Vagina (tissue), 2 donors: ENCODE data around the gene SAP30L. TPM values are rescaled to one million over a fixed set of nuclear protein-coding genes. Genes with fewer than 3 reads are reported as not detected.

Experiments
- DNase-seq, 2 donors: peaks; one replicate each; pipeline ENCODE4 v3.0.0-alpha.2; 2017; ENCODE audit errors: extremely low spot score in 2 of 2
- H3K27ac ChIP-seq: fragments of 200-600 bp; sonication (generic); one replicate; pipeline ENCODE4 v1.5.1; 2019
- H3K27me3 ChIP-seq: fragments of 200-600 bp; sonication (generic); one replicate; pipeline ENCODE4 v1.5.1; 2019
- H3K36me3 ChIP-seq, 2 donors: fragments of 200-600 bp; sonication (generic); one replicate each; pipeline ENCODE4 v1.5.1; 2017 to 2019
- H3K4me1 ChIP-seq: fragments of 200-600 bp; sonication (generic); one replicate; pipeline ENCODE4 v1.5.1; 2019
- H3K4me3 ChIP-seq, 2 donors: fragments of 200-600 bp; sonication (generic); 1 replicate in 1 of 2; 2 replicates in 1 of 2; pipeline ENCODE4 v1.5.1; 2016 to 2019
- H3K9me3 ChIP-seq: fragments of 200-600 bp; sonication (generic); one replicate; pipeline ENCODE4 v1.5.1; 2019
- CTCF ChIP-seq, 3 experiments: fragments of 450-650 bp in 2 of 3; fragments of 200-600 bp in 1 of 3; sonication (generic) in 1 of 3; IDR thresholded peaks; one replicate each; pipeline ENCODE4 v1.5.1; 2017 to 2019; ENCODE audit warnings: antibody characterized with exemption in 3 of 3, mild to moderate bottlenecking in 2 of 3, moderate library complexity in 2 of 3
- POLR2A ChIP-seq, 2 donors: fragments of 450-650 bp; IDR thresholded peaks; one replicate each; pipeline ENCODE4 v1.6.1; 2017; ENCODE audit warnings: antibody characterized with exemption in 2 of 2, mild to moderate bottlenecking in 2 of 2, moderate library complexity in 2 of 2
- POLR2AphosphoS5 ChIP-seq, 2 donors: sonication (generic); formaldehyde crosslinking; IDR thresholded peaks; one replicate each; pipeline ENCODE4 v1.9.0; 2017; ENCODE audit warnings: antibody characterized with exemption in 2 of 2, mild to moderate bottlenecking in 2 of 2, low read depth in 1 of 2; ENCODE audit not compliant: insufficient read depth in 1 of 2
- intact Hi-C: fragments of 100-400 bp; cut with DNase I; formaldehyde crosslinking; loops from one replicate; pipeline ENCODE4 v1.15.1; 2023
- total RNA-seq: library from RNA; depleted of rRNA; stranded (reverse); fragments of >200 nt; gene quantifications from one replicate; pipeline ENCODE4 v1.2.3, GENCODE V29; 2016

The SAP30L gene
- total RNA-seq, 1 donor from 2014 or later, result 54.3 TPM

GRCh38 chr5:154484393-154485095 lies 38.7 kb downstream of the SAP30L start:
- intact Hi-C loops, result no loop called here
- H3K27me3 ChIP-seq, result peaks cover 37% of the 10 kb centered on the region
- TF ChIP-seq POLR2A (IDR thresholded peaks at IDR 0.05), result no peak
- TF ChIP-seq CTCF (IDR thresholded peaks at IDR 0.05), result no peak
- no peak for TF ChIP-seq POLR2AphosphoS5 (IDR thresholded peaks at IDR 0.05; ENCODE audit: insufficient read depth in 1 of 2, low read depth in 1 of 2)
- H3K4me3 ChIP-seq, result no peak overlapping the region
- H3K36me3 ChIP-seq, result no peaks in the 10 kb centered on the region
- H3K27ac ChIP-seq, result no peak overlapping the region
- peaks cover 6% of the 10 kb centered on the region for H3K4me1 ChIP-seq
- no peak for DNase-seq
- no peaks in the 10 kb centered on the region for H3K9me3 ChIP-seq

- DNase-seq, result no peak
- Histone ChIP-seq H3K36me3 (no peaks in the 10 kb centered on the region), H3K9me3 (no peaks in the 10 kb centered on the region), H3K4me1 (peaks cover under 1% of the 10 kb centered on the region), H3K4me3 (no peak overlapping the region), H3K27me3 (peaks cover 32% of the 10 kb centered on the region), H3K27ac (no peak overlapping the region)
- no peak for TF ChIP-seq CTCF (IDR thresholded peaks at IDR 0.05)
- no peak for TF ChIP-seq POLR2A (IDR thresholded peaks at IDR 0.05)
- TF ChIP-seq POLR2AphosphoS5 (IDR thresholded peaks at IDR 0.05; ENCODE audit: insufficient read depth in 1 of 2, low read depth in 1 of 2), result no peak
- intact Hi-C loops, result no loop called here
These were observed 39.3 kb downstream of the SAP30L start for GRCh38 chr5:154485096-154485491.

GRCh38 chr5:154485850-154486426 lies 40.1 kb downstream of the SAP30L start:
- H3K4me1 ChIP-seq, result no peaks in the 10 kb centered on the region
- TF ChIP-seq POLR2A (IDR thresholded peaks at IDR 0.05) (no peak), POLR2AphosphoS5 (IDR thresholded peaks at IDR 0.05; ENCODE audit: insufficient read depth in 1 of 2, low read depth in 1 of 2) (no peak), CTCF (IDR thresholded peaks at IDR 0.05) (no peak)
- no peaks in the 10 kb centered on the region for H3K9me3 ChIP-seq
- no peak overlapping the region for H3K27ac ChIP-seq
- no peak overlapping the region for H3K4me3 ChIP-seq
- no peaks in the 10 kb centered on the region for H3K36me3 ChIP-seq
- H3K27me3 ChIP-seq, result peaks cover 28% of the 10 kb centered on the region
- DNase-seq, result no peak
- intact Hi-C loops, result no loop called here

- Histone ChIP-seq H3K27ac (no peak overlapping the region), H3K4me1 (no peaks in the 10 kb centered on the region), H3K27me3 (peaks cover 28% of the 10 kb centered on the region), H3K36me3 (no peaks in the 10 kb centered on the region), H3K9me3 (no peaks in the 10 kb centered on the region), H3K4me3 (no peak overlapping the region)
- DNase-seq, result no peak
- TF ChIP-seq POLR2AphosphoS5 (IDR thresholded peaks at IDR 0.05; ENCODE audit: insufficient read depth in 1 of 2, low read depth in 1 of 2) (no peak), CTCF (IDR thresholded peaks at IDR 0.05) (no peak), POLR2A (IDR thresholded peaks at IDR 0.05) (no peak)
- intact Hi-C loops, result no loop called here
These were observed 40.6 kb downstream of the SAP30L start for GRCh38 chr5:154486427-154486866.

- intact Hi-C loops, result no loop called here
- no peaks in the 10 kb centered on the region for H3K36me3 ChIP-seq
- no peak overlapping the region for H3K27ac ChIP-seq
- no peak for DNase-seq
- H3K4me1 ChIP-seq, result no peaks in the 10 kb centered on the region
- no peaks in the 10 kb centered on the region for H3K9me3 ChIP-seq
- peaks cover 28% of the 10 kb centered on the region for H3K27me3 ChIP-seq
- no peak overlapping the region for H3K4me3 ChIP-seq
- TF ChIP-seq POLR2A (IDR thresholded peaks at IDR 0.05) (no peak), POLR2AphosphoS5 (IDR thresholded peaks at IDR 0.05; ENCODE audit: insufficient read depth in 1 of 2, low read depth in 1 of 2) (no peak), CTCF (IDR thresholded peaks at IDR 0.05) (no peak)
These were observed 41.7 kb downstream of the SAP30L start for GRCh38 chr5:154487541-154487940.
